Measurements from ENCODE around the gene FAM13A. TPM values are rescaled to one million over a fixed set of nuclear protein-coding genes. Genes with fewer than 3 reads are reported as not detected.

FAM13A gene
- total and polyA plus RNA-seq, 10 donors = 2.7 to 24.9 (median 18.3) TPM

DNA sequence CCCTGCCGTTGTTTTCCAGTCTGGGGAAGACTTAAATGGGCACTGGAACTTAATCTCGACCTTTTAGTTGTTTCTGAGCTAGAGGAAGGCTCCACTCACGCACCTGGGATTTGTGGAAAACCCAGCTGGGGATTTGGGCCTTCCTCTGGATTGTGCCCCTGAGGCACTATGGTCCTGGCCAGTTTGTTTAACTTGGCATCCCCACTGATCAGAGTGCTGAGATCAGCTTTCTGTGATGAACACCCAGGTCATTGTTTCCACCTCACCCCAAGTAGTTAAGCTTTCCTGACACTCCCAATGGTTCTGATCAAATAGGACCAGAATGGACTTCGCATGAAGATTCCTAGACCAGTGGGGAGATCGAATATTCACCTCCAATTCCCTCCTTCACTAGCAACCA is 338.9 kb downstream of the FAM13A start:
- intact Hi-C loops (cut with DNase I; ENCODE audit: low total_unique reads) = no loop called here
- peaks cover 8 to 32% (median 27%) of the 10 kb centered on the region in 8 donors for H3K9me3 ChIP-seq
- no peaks in the 10 kb centered on the region for H3K27me3 ChIP-seq (replicated peaks in 1 of 7)
- TF ChIP-seq POLR2AphosphoS5 (IDR thresholded peaks at IDR 0.05) (no peak), POLR2A (IDR thresholded peaks at IDR 0.05) (no peak)
- TF ChIP-seq, protein P1, sequence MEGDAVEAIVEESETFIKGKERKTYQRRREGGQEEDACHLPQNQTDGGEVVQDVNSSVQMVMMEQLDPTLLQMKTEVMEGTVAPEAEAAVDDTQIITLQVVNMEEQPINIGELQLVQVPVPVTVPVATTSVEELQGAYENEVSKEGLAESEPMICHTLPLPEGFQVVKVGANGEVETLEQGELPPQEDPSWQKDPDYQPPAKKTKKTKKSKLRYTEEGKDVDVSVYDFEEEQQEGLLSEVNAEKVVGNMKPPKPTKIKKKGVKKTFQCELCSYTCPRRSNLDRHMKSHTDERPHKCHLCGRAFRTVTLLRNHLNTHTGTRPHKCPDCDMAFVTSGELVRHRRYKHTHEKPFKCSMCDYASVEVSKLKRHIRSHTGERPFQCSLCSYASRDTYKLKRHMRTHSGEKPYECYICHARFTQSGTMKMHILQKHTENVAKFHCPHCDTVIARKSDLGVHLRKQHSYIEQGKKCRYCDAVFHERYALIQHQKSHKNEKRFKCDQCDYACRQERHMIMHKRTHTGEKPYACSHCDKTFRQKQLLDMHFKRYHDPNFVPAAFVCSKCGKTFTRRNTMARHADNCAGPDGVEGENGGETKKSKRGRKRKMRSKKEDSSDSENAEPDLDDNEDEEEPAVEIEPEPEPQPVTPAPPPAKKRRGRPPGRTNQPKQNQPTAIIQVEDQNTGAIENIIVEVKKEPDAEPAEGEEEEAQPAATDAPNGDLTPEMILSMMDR (IDR thresholded peaks at IDR 0.05 in 8 of 11, conservative IDR thresholded peaks at IDR 0.05 in 3 of 11) = no peak
- no peak overlapping the region for H3K27ac ChIP-seq
- peaks cover 0 to 100% (median 48%) of the 10 kb centered on the region in 6 donors for H3K36me3 ChIP-seq
- H3K4me1 ChIP-seq = peaks cover 0 to 5% (median 0%) of the 10 kb centered on the region in 6 donors
- H3K4me3 ChIP-seq = no peak overlapping the region
- 94 to 99% (median 97%) methylated on average over 5 of the region's 5 CpGs for WGBS, 5 donors
- DNase-seq = no peak

DNA sequence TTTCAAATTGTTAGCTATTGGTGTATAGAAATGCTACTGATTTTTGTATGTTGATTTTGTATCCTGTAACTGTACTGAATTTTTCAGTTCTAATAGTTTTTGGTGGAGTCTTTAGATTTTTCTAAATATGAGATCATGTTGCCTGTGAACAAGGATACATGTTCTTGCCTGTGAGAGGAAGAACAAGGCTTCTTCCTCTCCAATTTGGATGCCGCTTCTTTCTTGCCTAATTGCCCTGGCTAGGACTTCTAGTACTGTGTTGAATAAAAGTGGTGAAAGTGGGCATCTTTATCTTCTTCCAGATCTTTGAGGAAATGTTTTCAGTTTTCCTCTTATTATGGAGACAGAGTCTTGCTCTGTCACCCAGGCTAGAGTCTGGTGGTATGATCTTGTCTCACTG is 343.2 kb downstream of the FAM13A start:
- 86 to 96% (median 89%) methylated on average over 1 of the region's 1 CpG for WGBS, 5 donors
- intact Hi-C loops (cut with DNase I; ENCODE audit: low total_unique reads) = no loop called here
- Histone ChIP-seq H3K27me3 (replicated peaks in 1 of 7) (no peaks in the 10 kb centered on the region), H3K4me3 (no peak overlapping the region), H3K27ac (no peak overlapping the region), H3K9me3 (peaks cover 8 to 36% (median 29%) of the 10 kb centered on the region in 8 donors), H3K4me1 (peaks cover 0 to under 1% (median 0%) of the 10 kb centered on the region in 6 donors), H3K36me3 (peaks cover 0 to 100% (median 40%) of the 10 kb centered on the region in 6 donors)
- DNase-seq = no peak
- TF ChIP-seq POLR2A (IDR thresholded peaks at IDR 0.05) (no peak), POLR2AphosphoS5 (IDR thresholded peaks at IDR 0.05) (no peak)
- TF ChIP-seq, protein P1 (IDR thresholded peaks at IDR 0.05 in 8 of 11, conservative IDR thresholded peaks at IDR 0.05 in 3 of 11) = no peak

DNA sequence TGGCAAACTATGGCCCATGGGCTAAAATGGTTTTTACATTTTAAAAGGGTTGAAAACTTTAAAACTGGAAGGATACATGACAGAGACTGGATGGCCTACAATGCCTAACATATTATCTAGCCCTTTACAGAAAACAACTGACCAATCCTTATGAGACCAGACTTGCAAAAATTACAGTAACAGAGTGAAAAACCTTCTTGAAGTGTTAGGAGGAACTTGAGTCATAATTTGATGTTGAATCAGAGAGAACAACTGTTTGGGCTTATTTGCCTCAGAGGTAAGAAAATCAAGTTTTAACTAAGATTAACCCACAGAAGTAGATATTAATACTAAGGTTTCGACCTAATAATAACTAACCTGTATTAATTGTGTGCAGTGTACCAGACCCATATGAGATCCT is 347.0 kb downstream of the FAM13A start:
- DNase-seq = no peak
- H3K36me3 ChIP-seq = peaks cover 0 to 100% (median 43%) of the 10 kb centered on the region in 6 donors
- no peaks in the 10 kb centered on the region for H3K4me1 ChIP-seq
- no peaks in the 10 kb centered on the region for H3K27me3 ChIP-seq (replicated peaks in 1 of 7)
- TF ChIP-seq POLR2A (IDR thresholded peaks at IDR 0.05) = no peak
- TF ChIP-seq, protein P1 (IDR thresholded peaks at IDR 0.05 in 8 of 11, conservative IDR thresholded peaks at IDR 0.05 in 3 of 11) = no peak
- TF ChIP-seq POLR2AphosphoS5 (IDR thresholded peaks at IDR 0.05) = no peak
- H3K9me3 ChIP-seq = peaks cover 0 to 5% (median 0%) of the 10 kb centered on the region in 8 donors
- intact Hi-C loops (cut with DNase I; ENCODE audit: low total_unique reads) = no loop called here
- WGBS, 5 donors = 75 to 96% (median 91%) methylated on average over 1 of the region's 1 CpG
- no peak overlapping the region for H3K27ac ChIP-seq
- no peak overlapping the region for H3K4me3 ChIP-seq

DNA sequence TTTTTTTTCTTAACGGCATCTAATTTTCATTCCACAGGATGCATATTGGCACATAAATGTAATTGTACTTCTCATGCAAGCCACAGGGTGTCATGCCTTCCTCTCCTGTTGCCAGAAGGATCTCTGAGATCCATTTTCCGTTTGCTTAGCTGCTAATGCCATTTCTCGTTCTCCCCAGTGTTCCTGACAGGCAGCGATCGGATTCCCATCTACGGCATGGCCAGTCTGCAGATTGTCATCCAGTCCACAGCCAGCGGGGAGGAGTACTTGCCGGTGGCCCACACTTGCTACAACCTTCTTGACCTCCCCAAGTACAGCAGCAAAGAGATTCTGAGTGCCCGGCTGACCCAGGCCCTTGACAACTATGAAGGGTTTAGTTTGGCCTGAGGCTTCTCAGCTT is 350.4 kb downstream of the FAM13A start:
- Histone ChIP-seq H3K27me3 (replicated peaks in 1 of 7) (no peaks in the 10 kb centered on the region), H3K9me3 (peaks cover 0 to under 1% (median 0%) of the 10 kb centered on the region in 8 donors), H3K4me3 (no peak overlapping the region), H3K4me1 (no peaks in the 10 kb centered on the region), H3K36me3 (peaks cover 0 to 100% (median 55%) of the 10 kb centered on the region in 6 donors), H3K27ac (no peak overlapping the region)
- WGBS, 5 donors = 76 to 85% (median 78%) methylated on average over 9 of the region's 9 CpGs
- TF ChIP-seq, protein P1 (IDR thresholded peaks at IDR 0.05 in 8 of 11, conservative IDR thresholded peaks at IDR 0.05 in 3 of 11) = peak in 2 of 11 experiments; percentile 21 to 25
- TF ChIP-seq POLR2AphosphoS5 (IDR thresholded peaks at IDR 0.05) = no peak
- intact Hi-C loops (cut with DNase I; ENCODE audit: low total_unique reads) = no loop called here
- no peak for DNase-seq
